ENCODE results near the gene KCNS1. TPM values are rescaled to one million over a fixed set of nuclear protein-coding genes. Genes with fewer than 3 reads are reported as not detected.
A peak's percentile ranks its signal among the peaks of the same experiment; 100 is the strongest.

The KCNS1 gene
- polyA plus RNA-seq, 2 of the 4 experiments (the other 2 are of a cell fraction): not detected

- POLR2A ChIA-PET: no interaction called here
- peak overlapping the region; percentile 55 to 68; a peak in 5 of 6 replicates for H3K27ac ChIP-seq
- H3K4me2 ChIP-seq: peak overlapping the region; percentile 3; the same call in 2 of the 3 replicates
- no peak for DNase-seq (ENCODE audit: low read depth in 1 of 2, low spot score in 1 of 2)
- CTCF ChIA-PET: interaction anchor here (0.8 to 12.3 kb wide), 4 partner anchors 13 to 47 kb away, joined by 3 to 98 read pairs (median 31); no protein-coding TSS in a partner anchor
- no peak for FAIRE-seq
- no peaks in the 10 kb centered on the region for H3K9me3 ChIP-seq
- no peak overlapping the region for H3K4me3 ChIP-seq
- TF ChIP-seq HOXA7 (CRISPR knock-in tag; IDR thresholded peaks at IDR 0.05) (no peak), ZNF302 (CRISPR knock-in tag; IDR thresholded peaks at IDR 0.05) (no peak), CBX8 (IDR thresholded peaks at IDR 0.05) (no peak), RARB (CRISPR knock-in tag; IDR thresholded peaks at IDR 0.05) (no peak), PHF8 (IDR thresholded peaks at IDR 0.05; ENCODE audit: borderline replicate concordance, low read depth) (no peak), SREBF2 (IDR thresholded peaks at IDR 0.05) (no peak), EHMT2 (IDR thresholded peaks at IDR 0.05; ENCODE audit: low read depth) (no peak)
- WGBS (ENCODE audit: missing lambda C conversion rate): 68% methylated on average over 6 of the region's 6 CpGs
- peaks cover 43% of the 10 kb centered on the region for H3K4me1 ChIP-seq
- peak in 1 of 2 experiments; percentile 62; a peak in 2 of 6 replicates for ATAC-seq
Measured at GRCh38 chr20:45059022-45059728, 41.8 kb downstream of the KCNS1 start.

GRCh38 chr20:45058168-45058850 is 42.6 kb downstream of the KCNS1 start:
- ChIA-PET POLR2A (no interaction called here), CTCF (interaction anchor here (0.5 to 12.3 kb wide), 5 partner anchors 12 to 233 kb away, joined by 3 to 98 read pairs (median 13); no protein-coding TSS in a partner anchor)
- DNase-seq (ENCODE audit: low read depth in 1 of 2, low spot score in 1 of 2) (no peak), ATAC-seq (no peak), FAIRE-seq (no peak)
- peaks cover 43% of the 10 kb centered on the region for H3K4me1 ChIP-seq
- TF ChIP-seq GATA3 (IDR thresholded peaks at IDR 0.05; ENCODE audit: borderline replicate concordance) (no peak), ZC3H11A (IDR thresholded peaks at IDR 0.05) (no peak), MYC (IDR thresholded peaks at IDR 0.05; ENCODE audit: borderline replicate concordance, low read length) (no peak), CHD2 (IDR thresholded peaks at IDR 0.05; ENCODE audit: low read length, partially characterized antibody) (no peak), HOXB13 (CRISPR knock-in tag; IDR thresholded peaks at IDR 0.05; ENCODE audit: low read depth) (no peak)
- H3K4me3 ChIP-seq: no peak overlapping the region
- peak overlapping the region; percentile 24 to 68; a peak in 4 of 6 replicates for H3K27ac ChIP-seq
- 91% methylated on average over 4 of the region's 4 CpGs for whole genome bisulfite sequencing (ENCODE audit: missing lambda C conversion rate)
- H3K9me3 ChIP-seq: no peaks in the 10 kb centered on the region
- no peak overlapping the region for H3K4me2 ChIP-seq

GRCh38 chr20:45056473-45057173 is 44.3 kb downstream of the KCNS1 start:
- H3K4me3 ChIP-seq: no peak overlapping the region
- no peak overlapping the region for H3K27ac ChIP-seq
- no peak for ATAC-seq
- ChIA-PET POLR2A (no interaction called here), CTCF (interaction anchor here (1.5 to 12.3 kb wide), 5 partner anchors 13 to 234 kb away, joined by 3 to 98 read pairs (median 13); no protein-coding TSS in a partner anchor)
- no peaks in the 10 kb centered on the region for H3K9me3 ChIP-seq
- no peak overlapping the region for H3K4me2 ChIP-seq
- no peak for FAIRE-seq
- DNase-seq (ENCODE audit: low read depth in 1 of 2, low spot score in 1 of 2): no peak
- 84% methylated on average over 8 of the region's 8 CpGs for WGBS (ENCODE audit: missing lambda C conversion rate)
- H3K4me1 ChIP-seq: peaks cover 36% of the 10 kb centered on the region
- TF ChIP-seq CBX2 (IDR thresholded peaks at IDR 0.05; ENCODE audit: borderline replicate concordance, low read depth): no peak
- no peak for TF ChIP-seq FOSB (CRISPR knock-in tag; IDR thresholded peaks at IDR 0.05)
- TF ChIP-seq EHF (CRISPR knock-in tag; IDR thresholded peaks at IDR 0.05): no peak
- TF ChIP-seq HOXB5 (CRISPR knock-in tag; IDR thresholded peaks at IDR 0.05): no peak
- no peak for TF ChIP-seq POLR2A (IDR thresholded peaks at IDR 0.05; ENCODE audit: low read length)

- peaks cover 20% of the 10 kb centered on the region; the same call in 2 of the 3 replicates for H3K4me1 ChIP-seq
- H3K27ac ChIP-seq: no peak overlapping the region
- no peak for DNase-seq (ENCODE audit: low read depth in 1 of 2, low spot score in 1 of 2)
- no peak overlapping the region for H3K4me2 ChIP-seq
- ChIA-PET CTCF (interaction anchor here (0.9 to 12.3 kb wide), 8 partner anchors 11 to 717 kb away, joined by 3 to 98 read pairs (median 5); no protein-coding TSS in a partner anchor), POLR2A (no interaction called here)
- 92% methylated on average over 4 of the region's 4 CpGs for WGBS (ENCODE audit: missing lambda C conversion rate)
- H3K9me3 ChIP-seq: no peaks in the 10 kb centered on the region
- no peak for ATAC-seq
- FAIRE-seq: no peak
- H3K4me3 ChIP-seq: no peak overlapping the region
- no peak for TF ChIP-seq ESRRA (IDR thresholded peaks at IDR 0.05; ENCODE audit: borderline replicate concordance, low read length)
- TF ChIP-seq POLR2A (IDR thresholded peaks at IDR 0.05; ENCODE audit: low read length): no peak
- TF ChIP-seq EHMT2 (IDR thresholded peaks at IDR 0.05; ENCODE audit: low read depth): no peak
- TF ChIP-seq MYC (IDR thresholded peaks at IDR 0.05; ENCODE audit: borderline replicate concordance, low read length): no peak
- no peak for TF ChIP-seq GATA3 (IDR thresholded peaks at IDR 0.05; ENCODE audit: borderline replicate concordance)
- no peak for TF ChIP-seq EHF (CRISPR knock-in tag; IDR thresholded peaks at IDR 0.05)
- no peak for TF ChIP-seq ELK1 (IDR thresholded peaks at IDR 0.05; ENCODE audit: low read depth, low read length)
- TF ChIP-seq HDAC2 (IDR thresholded peaks at IDR 0.05): no peak
- no peak for TF ChIP-seq CBX2 (IDR thresholded peaks at IDR 0.05; ENCODE audit: borderline replicate concordance, low read depth)
- TF ChIP-seq HOXA7 (CRISPR knock-in tag; IDR thresholded peaks at IDR 0.05): no peak
- no peak for TF ChIP-seq USF2 (IDR thresholded peaks at IDR 0.05)
- TF ChIP-seq CHD4 (IDR thresholded peaks at IDR 0.05; ENCODE audit: borderline replicate concordance): no peak
- no peak for TF ChIP-seq SMC3 (IDR thresholded peaks at IDR 0.05)
- TF ChIP-seq FOSL2 (IDR thresholded peaks at IDR 0.05): no peak
- TF ChIP-seq FOSL2 (CRISPR knock-in tag; IDR thresholded peaks at IDR 0.05): no peak
- no peak for TF ChIP-seq KDM5A (IDR thresholded peaks at IDR 0.05)
- TF ChIP-seq MAFK (IDR thresholded peaks at IDR 0.05; ENCODE audit: partially characterized antibody): no peak
Measured at GRCh38 chr20:45055056-45055455, 45.9 kb downstream of the KCNS1 start.

All from A549 (cell line).